Measurements from ENCODE around the gene ABCB8.

DNA sequence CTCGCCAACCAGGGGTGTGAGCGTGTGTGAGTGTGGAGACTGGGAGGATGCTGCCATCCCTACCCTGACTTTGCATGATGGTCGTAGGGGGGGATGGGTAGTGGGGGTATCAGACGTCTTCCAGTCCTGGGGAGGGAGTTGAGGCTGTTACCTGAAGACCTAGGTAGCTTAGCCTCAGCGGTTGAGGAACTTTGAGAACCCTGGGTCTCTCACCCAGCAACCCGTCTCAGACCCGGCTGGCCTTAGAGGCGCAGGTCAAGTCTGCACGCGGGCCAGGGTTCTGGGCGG is 33.8 kb downstream of the ABCB8 start:
- TF ChIP-seq CTCF (IDR thresholded peaks at IDR 0.05), result no peak
- no peak for TF ChIP-seq POLR2A (IDR thresholded peaks at IDR 0.05)
